Islet of Langerhans (tissue), 1 donor: Measurements from ENCODE around the gene EIF3M.

Experiments used
- FAIRE-seq: peaks from one replicate; lab custom pipeline; 2011; peaks lifted over from hg19 to GRCh38; lab: Jason Lieb, UNC

Gene EIF3M

GRCh38 chr11:32583459-32584271 lies at the start of gene EIF3M:
EIF3M (plus strand) TSS chr11:32583831; CDS start chr11:32583888, 57 bp downstream.
- no peak for FAIRE-seq

GRCh38 chr11:32538804-32539203 lies 44.8 kb upstream of the EIF3M start:
- FAIRE-seq = no peak

GRCh38 chr11:32549611-32550187 lies 33.9 kb upstream of the EIF3M start:
- FAIRE-seq = no peak

- FAIRE-seq = no peak
These were observed 33.4 kb upstream of the EIF3M start for GRCh38 chr11:32550207-32550606.

- FAIRE-seq = no peak
These were observed 28.5 kb upstream of the EIF3M start for GRCh38 chr11:32555091-32555490.

GRCh38 chr11:32555895-32556294 lies 27.7 kb upstream of the EIF3M start:
- no peak for FAIRE-seq

- no peak for FAIRE-seq
These were observed 21.8 kb upstream of the EIF3M start for GRCh38 chr11:32561835-32562234.

GRCh38 chr11:32562839-32563599 lies 20.6 kb upstream of the EIF3M start:
- no peak for FAIRE-seq

- FAIRE-seq = no peak
These were observed 20.1 kb upstream of the EIF3M start for GRCh38 chr11:32563600-32563959.

GRCh38 chr11:32566517-32566916 lies 17.1 kb upstream of the EIF3M start:
- no peak for FAIRE-seq

- FAIRE-seq = no peak
These were observed 16.5 kb upstream of the EIF3M start for GRCh38 chr11:32567154-32567553.

- FAIRE-seq = no peak
These were observed 14.2 kb upstream of the EIF3M start for GRCh38 chr11:32569313-32569881.

GRCh38 chr11:32571039-32571438 lies 12.6 kb upstream of the EIF3M start:
- FAIRE-seq = no peak

GRCh38 chr11:32573228-32573627 lies 10.4 kb upstream of the EIF3M start:
- FAIRE-seq = no peak

- no peak for FAIRE-seq
These were observed 9.2 kb upstream of the EIF3M start for GRCh38 chr11:32574421-32574820.

- no peak for FAIRE-seq
These were observed 8.6 kb upstream of the EIF3M start for GRCh38 chr11:32575070-32575469.

- FAIRE-seq = no peak
These were observed 7.2 kb upstream of the EIF3M start for GRCh38 chr11:32576456-32576855.

- FAIRE-seq = no peak
These were observed 2.7 kb upstream of the EIF3M start for GRCh38 chr11:32580967-32581366.

GRCh38 chr11:32581556-32581955 lies 2.1 kb upstream of the EIF3M start:
- FAIRE-seq = no peak

GRCh38 chr11:32584921-32585320 lies 1.3 kb downstream of the EIF3M start:
- no peak for FAIRE-seq

- no peak for FAIRE-seq
These were observed 3.1 kb downstream of the EIF3M start for GRCh38 chr11:32586576-32587190.

GRCh38 chr11:32594272-32594671 lies 10.6 kb downstream of the EIF3M start:
- FAIRE-seq = no peak
